Stimulated activated CD4-positive, alpha-beta T cell treated with anti-CD3 and anti-CD28 coated beads, Interleukin-1b, Interleukin-23, amount 100 ng/mL, for 4 hours (primary cell): ENCODE measurements around the gene RPP25L.

ENCODE experiments used
- DNase-seq, 2 donors: peaks; one replicate each; pipeline ENCODE4 v3.0.0-alpha.2; 2020; ENCODE audit warnings: low read depth in 2 of 2

The RPP25L gene

DNA sequence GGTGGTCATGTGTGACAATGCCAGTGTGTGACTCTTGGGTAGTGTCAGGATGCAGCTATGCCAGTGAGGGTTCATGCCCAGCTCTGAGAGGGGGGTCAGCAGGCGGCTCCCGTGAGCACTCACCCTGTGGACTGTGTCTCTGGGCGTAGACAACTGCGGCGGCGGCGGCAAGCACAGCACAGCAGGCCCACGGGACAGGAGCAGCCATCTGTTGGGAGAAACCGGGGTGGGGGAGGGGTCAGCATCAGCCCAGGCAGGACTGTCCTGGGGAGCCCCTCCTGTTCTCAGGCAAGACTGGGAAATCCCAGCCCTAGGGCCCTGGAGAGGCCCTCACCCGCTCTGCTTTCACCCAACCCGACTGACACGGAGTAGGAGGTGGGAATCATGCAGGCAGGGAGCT is 43.1 kb downstream of the RPP25L start:
- no peak for DNase-seq

DNA sequence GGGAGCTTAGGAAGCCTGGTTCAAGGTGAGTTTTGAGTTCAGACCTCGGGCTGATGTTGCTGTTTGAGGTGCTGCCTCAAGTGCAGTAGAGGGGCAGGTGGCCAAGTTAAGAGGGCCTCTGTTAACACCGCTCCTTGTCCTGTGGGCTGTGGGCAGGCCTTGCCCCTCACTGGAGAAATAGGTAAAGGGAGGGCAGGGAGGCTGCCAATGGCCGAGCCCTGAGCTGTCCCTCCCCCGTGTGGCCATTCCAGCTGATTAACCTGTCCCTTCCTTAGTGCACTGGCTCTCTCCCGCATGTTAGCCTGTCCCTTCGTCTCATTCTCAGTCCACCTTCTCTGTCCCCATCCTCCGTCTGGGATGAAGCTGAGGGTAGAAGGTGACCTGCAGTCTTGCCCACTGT is 43.8 kb downstream of the RPP25L start:
- no peak for DNase-seq

DNA sequence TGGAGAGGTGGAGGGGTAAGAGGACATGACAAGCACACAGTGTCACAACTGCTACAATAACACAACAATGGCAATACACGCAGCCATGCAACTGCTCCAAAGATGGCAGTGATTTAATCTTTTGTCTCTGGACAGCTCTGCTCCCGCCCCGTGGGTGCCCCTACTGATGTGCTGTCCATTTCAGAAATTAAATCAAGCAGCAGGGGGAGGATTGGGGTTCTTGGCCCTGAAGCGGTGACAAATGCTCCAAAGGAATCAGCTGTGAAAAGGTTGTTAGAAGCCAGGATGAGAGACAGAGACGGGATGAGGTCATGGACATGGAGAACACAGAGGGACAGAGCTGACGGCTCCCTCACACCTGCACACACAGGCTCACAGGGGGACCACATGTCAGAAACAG is 44.9 kb downstream of the RPP25L start:
- no peak for DNase-seq

DNA sequence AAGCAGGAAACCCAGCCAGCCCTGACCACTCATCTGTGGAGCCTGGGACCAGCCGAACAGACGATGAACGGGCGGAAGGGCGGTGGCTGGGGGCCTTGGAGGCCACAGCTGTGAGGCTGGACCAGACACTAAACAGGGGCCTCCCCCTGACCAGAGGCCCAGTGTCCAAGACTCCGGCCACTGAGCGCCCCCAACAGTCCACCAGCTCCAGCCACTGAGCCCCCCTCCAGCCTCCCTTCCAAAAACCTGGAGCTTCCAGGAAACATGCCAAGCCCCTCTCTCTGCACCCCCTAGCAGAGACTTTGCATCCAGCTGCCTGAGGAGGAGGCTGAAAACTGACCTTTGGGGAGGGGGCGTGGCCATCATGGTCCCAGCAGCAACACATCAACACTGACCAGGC is 45.6 kb downstream of the RPP25L start:
- no peak for DNase-seq

DNA sequence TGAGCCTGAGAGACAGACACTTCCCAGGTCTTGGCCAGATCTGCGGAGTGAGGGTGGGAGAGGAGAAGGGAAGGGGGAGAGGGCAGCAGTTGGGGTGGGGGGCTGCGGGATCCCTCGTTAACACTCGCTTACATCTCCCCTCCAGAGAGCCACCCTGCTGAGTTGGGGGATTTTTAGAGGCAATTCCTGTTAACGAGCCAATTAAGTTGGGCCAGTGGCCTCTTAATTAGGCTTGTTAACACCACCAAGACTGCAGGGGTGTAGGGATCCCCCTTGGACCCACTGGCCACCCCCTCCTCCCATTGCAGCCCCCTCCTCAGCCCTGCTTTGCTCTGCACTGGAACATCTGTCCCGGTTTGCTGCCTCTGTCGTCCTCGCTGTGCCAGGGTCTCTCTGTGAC is 46.0 kb downstream of the RPP25L start:
- no peak for DNase-seq

DNA sequence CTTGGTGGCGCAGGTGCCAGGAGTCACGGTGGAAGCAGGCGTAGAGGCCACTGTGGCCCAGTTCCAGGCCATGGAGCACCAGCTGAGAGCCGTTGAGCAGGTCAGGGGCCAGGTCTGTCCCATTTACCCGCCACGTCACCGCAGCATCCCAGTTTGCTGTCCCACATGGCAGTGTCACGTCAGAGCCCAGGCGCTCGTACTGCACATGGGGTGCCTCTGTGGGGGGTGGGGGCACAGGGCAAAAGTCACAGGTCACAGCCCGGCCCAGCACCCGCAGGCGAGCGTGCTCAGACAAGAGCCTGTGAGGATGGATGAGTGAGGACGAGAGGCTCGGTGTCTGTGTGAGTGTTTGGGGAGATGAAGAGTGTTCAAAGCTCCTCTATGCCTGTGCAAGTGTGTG is 47.3 kb downstream of the RPP25L start:
- DNase-seq, result no peak

DNA sequence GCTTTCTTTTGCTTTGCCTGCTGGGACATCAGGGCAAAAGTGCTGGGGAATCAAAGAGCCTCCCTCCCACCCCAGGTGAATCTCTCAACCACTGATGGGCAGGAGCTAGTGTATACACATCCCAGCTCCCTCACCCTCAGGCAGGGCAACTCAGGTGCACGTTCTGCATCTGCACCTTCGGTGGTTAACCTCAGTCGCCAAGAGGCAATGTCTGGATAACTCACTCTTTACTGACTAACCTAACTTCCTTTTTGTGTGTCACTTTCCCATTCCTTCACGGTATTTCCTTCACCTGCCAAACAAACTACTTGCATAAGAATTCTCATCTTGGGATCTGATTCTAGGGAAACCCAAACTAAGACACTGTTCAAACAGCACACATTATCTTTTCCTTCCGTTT is 48.6 kb downstream of the RPP25L start:
- no peak for DNase-seq

DNA sequence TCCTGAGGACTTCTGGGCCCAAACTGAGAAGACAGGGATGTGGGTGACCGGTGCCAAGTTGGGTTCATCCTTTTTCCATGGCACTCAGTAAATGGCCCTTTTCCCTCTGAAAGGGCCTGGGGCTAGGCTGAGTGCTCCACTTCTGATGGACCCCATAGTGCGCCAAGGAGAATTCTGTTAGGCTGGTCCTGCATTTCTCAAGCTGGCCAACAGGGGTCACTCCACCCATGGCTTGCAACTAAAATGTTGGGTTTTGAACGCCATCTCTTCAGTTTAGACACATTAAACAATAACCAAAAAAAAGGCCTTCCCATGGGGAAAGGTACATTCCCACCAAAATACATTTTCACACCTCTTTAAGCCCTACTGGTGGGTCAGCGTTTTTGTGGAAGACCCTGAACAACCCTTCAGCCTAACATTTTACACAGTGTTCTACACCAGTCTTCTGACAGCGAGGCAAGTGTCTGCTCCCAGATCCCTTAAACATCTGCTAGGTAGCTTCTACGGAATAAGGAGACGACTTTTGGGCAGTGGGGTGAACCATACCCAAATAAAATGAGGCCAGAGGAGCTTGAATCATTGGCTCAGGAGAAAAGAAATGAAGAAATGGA is 49.7 kb downstream of the RPP25L start:
- no peak for DNase-seq

DNA sequence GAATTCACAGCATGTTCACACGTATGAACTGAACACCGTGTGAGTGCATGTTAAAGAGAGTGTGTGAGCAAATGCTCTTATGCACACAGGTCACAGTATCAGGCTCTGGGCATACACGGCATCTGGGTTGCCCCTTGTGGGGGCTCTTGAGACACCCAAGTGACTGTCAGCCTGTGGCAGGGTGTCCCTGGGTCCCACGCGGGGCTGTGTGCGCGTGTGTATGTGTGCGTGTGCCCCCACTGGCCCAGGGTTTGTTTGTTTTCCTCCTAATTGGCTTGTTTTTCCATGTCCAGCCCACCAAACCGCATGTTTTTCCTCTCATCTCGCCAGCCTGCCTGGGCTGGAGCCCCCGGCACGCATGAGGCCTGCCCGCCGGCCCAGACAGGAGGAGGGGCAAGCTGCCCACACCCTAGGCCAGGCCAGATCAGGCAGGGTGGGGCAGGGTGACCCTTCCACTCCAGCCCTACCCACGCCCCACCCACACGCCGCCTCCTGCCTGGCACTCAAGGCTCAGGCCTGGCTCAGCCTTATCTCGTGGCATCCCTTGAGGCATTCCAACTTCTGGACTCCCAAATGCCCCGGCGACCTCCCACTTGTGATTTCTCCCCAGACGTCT is 51.2 kb downstream of the RPP25L start:
- no peak for DNase-seq
